CD14-positive monocyte (primary cell): ENCODE data around the gene TRAF1. TPM values are rescaled to one million over a fixed set of nuclear protein-coding genes. Genes with fewer than 3 reads are reported as not detected.

Source experiments
- DNase-seq, 3 donors: peaks; one replicate each; pipeline ENCODE4 v3.0.0-alpha.2; 2011 to 2022
- H2AFZ ChIP-seq: 2 replicates; pipeline ENCODE4 v1.6.0; 2012; ENCODE audit warnings: mild to moderate bottlenecking, low read depth, low read length, inconsistent platforms; ENCODE audit not compliant: insufficient read depth, poor library complexity, severe bottlenecking
- H3K27ac ChIP-seq, 2 donors: 1 replicate in 1 of 2; 2 replicates in 1 of 2; pipeline ENCODE4 v1.5.1; 2012 to 2013; ENCODE audit warnings: low read length in 2 of 2, control low read depth in 1 of 2, inconsistent platforms in 1 of 2, low read depth in 1 of 2, mild to moderate bottlenecking in 1 of 2
- H3K27me3 ChIP-seq, 2 donors: one replicate each; pipeline versions ENCODE4 v1.6.0 to v1.6.1; 2011 to 2013; ENCODE audit warnings: low read length in 2 of 2; ENCODE audit not compliant: control insufficient read depth in 2 of 2, insufficient read depth in 2 of 2
- H3K36me3 ChIP-seq, 2 donors: replicated peaks in 1 of 2; 1 replicate in 1 of 2; 2 replicates in 1 of 2; pipeline versions ENCODE4 v1.5.1 to v1.6.1; 2012 to 2013; ENCODE audit warnings: low read length in 2 of 2, control low read depth in 1 of 2, inconsistent platforms in 1 of 2, mild to moderate bottlenecking in 1 of 2; ENCODE audit not compliant: insufficient read depth in 2 of 2, control insufficient read depth in 1 of 2
- H3K4me1 ChIP-seq, 2 donors: 1 replicate in 1 of 2; 2 replicates in 1 of 2; pipeline versions ENCODE4 v1.5.1 to v1.6.1; 2012 to 2013; ENCODE audit warnings: low read length in 2 of 2, control low read depth in 1 of 2, inconsistent platforms in 1 of 2, mild to moderate bottlenecking in 1 of 2, moderate library complexity in 1 of 2; ENCODE audit not compliant: insufficient read depth in 2 of 2, control insufficient read depth in 1 of 2
- H3K4me2 ChIP-seq: replicated peaks from 2 replicates; pipeline ENCODE3; 2012; ENCODE audit warnings: low read length, moderate library complexity, mild to moderate bottlenecking; ENCODE audit not compliant: poor library complexity, severe bottlenecking; ENCODE audit errors: extremely low read depth
- H3K4me3 ChIP-seq, 3 experiments: fragments of 200-600 bp in 1 of 3; sonication (generic) in 1 of 3; replicated peaks in 1 of 3; 1 replicate in 2 of 3; 2 replicates in 1 of 3; pipeline ENCODE4 v1.5.1; 2011 to 2013; ENCODE audit warnings: low read length in 3 of 3, mild to moderate bottlenecking in 3 of 3, control low read depth in 2 of 3, low read depth in 2 of 3, inconsistent platforms in 1 of 3, moderate library complexity in 1 of 3
- H3K79me2 ChIP-seq: 2 replicates; pipeline ENCODE4 v1.6.0; 2012; ENCODE audit warnings: mild to moderate bottlenecking, control low read depth, inconsistent platforms, low read length, moderate library complexity; ENCODE audit not compliant: insufficient read depth
- H3K9ac ChIP-seq: 2 replicates; pipeline ENCODE4 v1.6.0; 2017; ENCODE audit warnings: low read length, mild to moderate bottlenecking; ENCODE audit not compliant: insufficient read depth, poor library complexity, severe bottlenecking
- H3K9me3 ChIP-seq, 2 donors: replicated peaks in 1 of 2; 1 replicate in 1 of 2; 2 replicates in 1 of 2; pipeline versions ENCODE4 v1.5.1 to v1.6.1; 2012 to 2013; ENCODE audit warnings: low read length in 2 of 2, control low read depth in 1 of 2; ENCODE audit not compliant: control insufficient read depth in 1 of 2, insufficient read depth in 1 of 2
- H4K20me1 ChIP-seq: 2 replicates; pipeline ENCODE4 v1.6.0; 2012; ENCODE audit warnings: mild to moderate bottlenecking, low read length, control low read depth, moderate library complexity; ENCODE audit not compliant: insufficient read depth
- H3K27ac Mint-ChIP-seq, 7 donors: one replicate each; pipeline ENCODE4 v1.8.0; 2020; ENCODE audit warnings: mild to moderate bottlenecking in 7 of 7, mixed read lengths in 7 of 7, moderate library complexity in 6 of 7, inconsistent platforms in 2 of 7
- H3K27me3 Mint-ChIP-seq, 3 donors: one replicate each; pipeline ENCODE4 v1.8.0; 2021 to 2022; ENCODE audit warnings: low read depth in 3 of 3, mild to moderate bottlenecking in 3 of 3, mixed read lengths in 3 of 3, moderate library complexity in 3 of 3, inconsistent platforms in 1 of 3
- H3K36me3 Mint-ChIP-seq, 2 donors: one replicate each; pipeline ENCODE4 v1.8.0; 2020; ENCODE audit warnings: mixed read lengths in 2 of 2, inconsistent platforms in 1 of 2, mild to moderate bottlenecking in 1 of 2
- H3K4me1 Mint-ChIP-seq: one replicate; pipeline ENCODE4 v1.8.0; 2020; ENCODE audit warnings: mild to moderate bottlenecking, mixed read lengths
- H3K4me3 Mint-ChIP-seq, 2 donors: one replicate each; pipeline ENCODE4 v1.8.0; 2020; ENCODE audit warnings: mild to moderate bottlenecking in 2 of 2, mixed read lengths in 2 of 2, moderate library complexity in 1 of 2
- H3K9me3 Mint-ChIP-seq, 7 donors: one replicate each; pipeline ENCODE4 v1.8.0; 2020 to 2022; ENCODE audit warnings: mixed read lengths in 7 of 7, mild to moderate bottlenecking in 6 of 7, moderate library complexity in 6 of 7, inconsistent platforms in 2 of 7
- WGBS: methylation state at CpG from one replicate; pipeline ENCODE4 v1.1.5; 2013; ENCODE audit warnings: missing lambda C conversion rate; ENCODE audit not compliant: insufficient coverage; 5-methylcytosine and 5-hydroxymethylcytosine counted together
- intact Hi-C, 2 donors: fragments of 100-400 bp; cut with micrococcal nuclease; formaldehyde crosslinking; loops; one replicate each; pipeline versions ENCODE4 v1.15.0 to v1.15.1; 2023
- polyA plus RNA-seq, 3 donors: library from polyadenylated mRNA; depleted of rRNA in 1 of 3; unstranded in 2 of 3; stranded (reverse) in 1 of 3; fragments of 300-500 nt in 2 of 3; fragments of >200 nt in 1 of 3; fragmentation: Illumina TruSeq in 2 of 3; gene quantifications; 1 replicate in 2 of 3; 2 replicates in 1 of 3; pipeline ENCODE4 v1.2.3, GENCODE V29; 2012 to 2021
- TF ChIP-seq, protein P1 (sequence below): fragments of 200-600 bp; IDR thresholded peaks from one replicate; pipeline ENCODE4 v1.8.0; 2022; ENCODE audit warnings: antibody characterized with exemption, mild to moderate bottlenecking

Gene TRAF1
- polyA plus RNA-seq, 3 donors: 0.15 to 22.8 (median 0.74) TPM

GRCh38 chr9:120894321-120895148 lies 32.1 kb downstream of the TRAF1 start:
- no peak overlapping the region for H3K27ac ChIP-seq
- Mint-ChIP-seq H3K36me3 (no peaks in the 10 kb centered on the region), H3K27me3 (peaks cover 0 to 2% (median 2%) of the 10 kb centered on the region in 3 donors), H3K4me1 (peaks cover 32% of the 10 kb centered on the region), H3K4me3 (no peak overlapping the region), H3K9me3 (no peaks in the 10 kb centered on the region), H3K27ac (peak overlapping the region in 1 of 7 donors; percentile 52)
- H3K9ac ChIP-seq: no peak overlapping the region
- no peak overlapping the region for H3K4me2 ChIP-seq
- no peak overlapping the region for H3K4me3 ChIP-seq
- H3K79me2 ChIP-seq: no peaks in the 10 kb centered on the region
- no peak overlapping the region for H2AFZ ChIP-seq
- peaks cover 12 to 23% of the 10 kb centered on the region in 2 donors for H3K4me1 ChIP-seq
- no peaks in the 10 kb centered on the region for H3K36me3 ChIP-seq
- intact Hi-C loops: no loop called here
- TF ChIP-seq, protein P1, sequence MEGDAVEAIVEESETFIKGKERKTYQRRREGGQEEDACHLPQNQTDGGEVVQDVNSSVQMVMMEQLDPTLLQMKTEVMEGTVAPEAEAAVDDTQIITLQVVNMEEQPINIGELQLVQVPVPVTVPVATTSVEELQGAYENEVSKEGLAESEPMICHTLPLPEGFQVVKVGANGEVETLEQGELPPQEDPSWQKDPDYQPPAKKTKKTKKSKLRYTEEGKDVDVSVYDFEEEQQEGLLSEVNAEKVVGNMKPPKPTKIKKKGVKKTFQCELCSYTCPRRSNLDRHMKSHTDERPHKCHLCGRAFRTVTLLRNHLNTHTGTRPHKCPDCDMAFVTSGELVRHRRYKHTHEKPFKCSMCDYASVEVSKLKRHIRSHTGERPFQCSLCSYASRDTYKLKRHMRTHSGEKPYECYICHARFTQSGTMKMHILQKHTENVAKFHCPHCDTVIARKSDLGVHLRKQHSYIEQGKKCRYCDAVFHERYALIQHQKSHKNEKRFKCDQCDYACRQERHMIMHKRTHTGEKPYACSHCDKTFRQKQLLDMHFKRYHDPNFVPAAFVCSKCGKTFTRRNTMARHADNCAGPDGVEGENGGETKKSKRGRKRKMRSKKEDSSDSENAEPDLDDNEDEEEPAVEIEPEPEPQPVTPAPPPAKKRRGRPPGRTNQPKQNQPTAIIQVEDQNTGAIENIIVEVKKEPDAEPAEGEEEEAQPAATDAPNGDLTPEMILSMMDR: no peak
- DNase-seq: peak in 1 of 3 donors; percentile 10
- no peaks in the 10 kb centered on the region for H3K27me3 ChIP-seq
- H4K20me1 ChIP-seq: no peaks in the 10 kb centered on the region
- WGBS: 90% methylated on average over 52 of the region's 63 CpGs
- no peaks in the 10 kb centered on the region for H3K9me3 ChIP-seq

- no peak overlapping the region for H3K9ac ChIP-seq
- H3K27me3 ChIP-seq: no peaks in the 10 kb centered on the region
- no peak overlapping the region for H2AFZ ChIP-seq
- Mint-ChIP-seq H3K36me3 (no peaks in the 10 kb centered on the region), H3K4me1 (peaks cover 33% of the 10 kb centered on the region), H3K27me3 (peaks cover 0 to 4% (median 2%) of the 10 kb centered on the region in 3 donors), H3K4me3 (no peak overlapping the region), H3K27ac (no peak overlapping the region), H3K9me3 (no peaks in the 10 kb centered on the region)
- peaks cover 12 to 23% of the 10 kb centered on the region in 2 donors for H3K4me1 ChIP-seq
- TF ChIP-seq, protein P1: no peak
- H3K9me3 ChIP-seq: no peaks in the 10 kb centered on the region
- H3K4me2 ChIP-seq: no peak overlapping the region
- no peak overlapping the region for H3K27ac ChIP-seq
- DNase-seq: no peak
- 95% methylated on average over 7 of the region's 13 CpGs for WGBS
- no peaks in the 10 kb centered on the region for H4K20me1 ChIP-seq
- intact Hi-C loops: no loop called here
- no peaks in the 10 kb centered on the region for H3K36me3 ChIP-seq
- no peaks in the 10 kb centered on the region for H3K79me2 ChIP-seq
- H3K4me3 ChIP-seq: no peak overlapping the region
These were observed 32.8 kb downstream of the TRAF1 start for GRCh38 chr9:120893611-120894307.
